ENCODE measurements around the gene ST3GAL2.

The ST3GAL2 gene

GRCh38 chr16:70444249-70445063, 5.6 kb upstream of the ST3GAL2 start:
- peaks cover 2% of the 10 kb centered on the region for H3K27me3 ChIP-seq (ENCODE audit: control insufficient read depth, insufficient read depth, low read length)
- H3K4me1 ChIP-seq (ENCODE audit: control insufficient read depth, insufficient read depth, low read length): peaks cover 7% of the 10 kb centered on the region
- H3K4me3 ChIP-seq (ENCODE audit: low read depth, low read length): no peak overlapping the region
- H3K9me3 ChIP-seq (ENCODE audit: control insufficient read depth, insufficient read depth, low read length): no peaks in the 10 kb centered on the region
- no peak overlapping the region for H3K9ac ChIP-seq (ENCODE audit: low read depth, low read length)
- H3K36me3 ChIP-seq (ENCODE audit: control insufficient read depth, insufficient read depth, low read length): no peaks in the 10 kb centered on the region

DNA sequence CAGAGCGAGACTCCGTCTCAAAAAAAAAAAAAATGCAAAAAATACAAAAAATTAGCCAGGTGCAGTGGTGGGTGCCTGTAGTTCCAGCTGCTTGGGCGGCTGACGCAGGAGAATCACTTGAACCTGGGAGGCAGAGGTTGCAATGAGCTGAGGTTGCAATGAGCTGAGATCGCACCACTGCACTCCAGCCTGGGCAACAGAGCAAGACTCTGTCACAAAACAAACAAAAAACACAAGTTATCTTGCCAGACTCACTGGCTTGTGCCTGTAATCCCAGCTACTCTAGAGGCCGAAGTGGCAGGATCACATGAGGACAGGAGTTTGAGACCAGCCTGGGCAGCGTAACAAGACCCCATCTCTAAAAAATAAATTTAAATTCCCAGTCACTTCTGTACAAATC, 3.4 kb upstream of the ST3GAL2 start:
- H3K27me3 ChIP-seq (ENCODE audit: control insufficient read depth, insufficient read depth, low read length): peaks cover 2% of the 10 kb centered on the region
- H3K36me3 ChIP-seq (ENCODE audit: control insufficient read depth, insufficient read depth, low read length): no peaks in the 10 kb centered on the region
- peaks cover 12% of the 10 kb centered on the region for H3K4me1 ChIP-seq (ENCODE audit: control insufficient read depth, insufficient read depth, low read length)
- H3K9ac ChIP-seq (ENCODE audit: low read depth, low read length): no peak overlapping the region
- H3K4me3 ChIP-seq (ENCODE audit: low read depth, low read length): no peak overlapping the region
- no peaks in the 10 kb centered on the region for H3K9me3 ChIP-seq (ENCODE audit: control insufficient read depth, insufficient read depth, low read length)

DNA sequence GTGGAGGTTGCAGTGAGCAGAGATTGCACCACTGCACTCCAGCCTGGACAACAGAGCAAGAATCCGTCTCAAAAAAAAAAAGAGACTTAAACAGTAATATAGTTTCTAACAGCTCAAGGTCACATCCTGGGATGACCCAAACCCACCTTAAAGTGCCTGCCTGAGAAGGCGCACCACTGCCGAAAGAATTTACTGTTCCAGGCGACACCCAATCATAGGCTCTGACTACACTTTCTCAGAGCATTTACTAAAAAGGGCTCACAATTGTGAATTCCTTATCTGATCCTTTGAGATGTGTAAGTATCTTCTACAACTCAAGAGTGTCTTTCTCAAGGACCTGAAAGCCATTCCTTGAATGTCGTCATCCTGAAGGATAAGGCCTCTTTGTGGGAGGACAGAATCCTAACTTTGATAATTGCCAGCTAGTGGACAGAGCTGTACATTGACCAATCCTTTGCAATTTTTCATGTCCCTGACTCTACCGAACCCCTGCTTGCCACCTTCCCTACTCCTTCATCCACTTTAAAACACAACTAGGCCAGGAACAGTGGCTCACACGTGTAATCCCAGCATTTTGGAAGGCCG, 2.6 kb upstream of the ST3GAL2 start:
- Histone ChIP-seq H3K9ac (ENCODE audit: low read depth, low read length) (no peak overlapping the region), H3K27me3 (ENCODE audit: control insufficient read depth, insufficient read depth, low read length) (peaks cover 2% of the 10 kb centered on the region), H3K36me3 (ENCODE audit: control insufficient read depth, insufficient read depth, low read length) (no peaks in the 10 kb centered on the region), H3K4me1 (ENCODE audit: control insufficient read depth, insufficient read depth, low read length) (peaks cover 15% of the 10 kb centered on the region), H3K4me3 (ENCODE audit: low read depth, low read length) (no peak overlapping the region), H3K9me3 (ENCODE audit: control insufficient read depth, insufficient read depth, low read length) (no peaks in the 10 kb centered on the region)

- Histone ChIP-seq H3K4me1 (ENCODE audit: control insufficient read depth, insufficient read depth, low read length) (peaks cover 19% of the 10 kb centered on the region), H3K4me3 (ENCODE audit: low read depth, low read length) (peak overlapping the region; percentile 81), H3K36me3 (ENCODE audit: control insufficient read depth, insufficient read depth, low read length) (no peaks in the 10 kb centered on the region), H3K9me3 (ENCODE audit: control insufficient read depth, insufficient read depth, low read length) (no peaks in the 10 kb centered on the region), H3K27me3 (ENCODE audit: control insufficient read depth, insufficient read depth, low read length) (peaks cover 2% of the 10 kb centered on the region), H3K9ac (ENCODE audit: low read depth, low read length) (no peak overlapping the region)
These were observed 1.3 kb upstream of the ST3GAL2 start for GRCh38 chr16:70440009-70440692.

- peaks cover 2% of the 10 kb centered on the region for H3K27me3 ChIP-seq (ENCODE audit: control insufficient read depth, insufficient read depth, low read length)
- no peak overlapping the region for H3K9ac ChIP-seq (ENCODE audit: low read depth, low read length)
- H3K4me3 ChIP-seq (ENCODE audit: low read depth, low read length): peak overlapping the region; percentile 84
- H3K4me1 ChIP-seq (ENCODE audit: control insufficient read depth, insufficient read depth, low read length): peaks cover 19% of the 10 kb centered on the region
- H3K9me3 ChIP-seq (ENCODE audit: control insufficient read depth, insufficient read depth, low read length): no peaks in the 10 kb centered on the region
- peaks cover 3% of the 10 kb centered on the region for H3K36me3 ChIP-seq (ENCODE audit: control insufficient read depth, insufficient read depth, low read length)
These were observed 323 bp downstream of the ST3GAL2 start for GRCh38 chr16:70438585-70438968.

- peaks cover 25% of the 10 kb centered on the region for H3K4me1 ChIP-seq (ENCODE audit: control insufficient read depth, insufficient read depth, low read length)
- H3K36me3 ChIP-seq (ENCODE audit: control insufficient read depth, insufficient read depth, low read length): peaks cover 3% of the 10 kb centered on the region
- peaks cover 2% of the 10 kb centered on the region for H3K27me3 ChIP-seq (ENCODE audit: control insufficient read depth, insufficient read depth, low read length)
- peak overlapping the region; percentile 84 for H3K4me3 ChIP-seq (ENCODE audit: low read depth, low read length)
- H3K9me3 ChIP-seq (ENCODE audit: control insufficient read depth, insufficient read depth, low read length): no peaks in the 10 kb centered on the region
- peak overlapping the region; percentile 41 for H3K9ac ChIP-seq (ENCODE audit: low read depth, low read length)
These were observed 1.0 kb downstream of the ST3GAL2 start for GRCh38 chr16:70437582-70438557.

DNA sequence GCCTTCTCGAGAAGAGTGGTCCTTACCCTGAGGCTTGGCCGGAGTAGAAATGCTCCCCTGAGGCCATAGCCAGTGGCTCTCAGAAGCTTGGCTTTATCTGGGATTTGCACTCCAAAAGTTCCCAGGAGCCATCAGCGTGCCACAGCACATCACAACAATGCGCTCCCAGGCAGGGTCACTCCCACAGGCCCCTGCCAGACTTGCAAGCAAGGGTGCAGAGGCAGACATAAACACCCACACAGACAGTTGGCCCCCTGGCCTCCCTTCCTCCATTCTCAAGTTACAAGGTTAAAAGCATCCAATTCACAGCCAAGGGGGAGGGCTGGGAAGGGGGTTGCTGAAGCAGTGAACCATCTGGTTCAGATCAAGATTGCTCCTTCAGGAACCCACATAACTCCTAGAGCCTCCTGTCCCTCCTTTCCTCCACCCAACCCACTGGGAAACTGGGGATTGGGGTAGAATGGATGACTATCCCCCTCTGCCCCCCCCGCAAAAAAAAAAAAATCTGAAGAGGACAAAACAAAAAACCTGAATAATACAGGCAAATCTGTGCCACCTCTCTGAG, 1.8 kb downstream of the ST3GAL2 start:
- peaks cover 2% of the 10 kb centered on the region for H3K27me3 ChIP-seq (ENCODE audit: control insufficient read depth, insufficient read depth, low read length)
- no peak overlapping the region for H3K9ac ChIP-seq (ENCODE audit: low read depth, low read length)
- H3K4me1 ChIP-seq (ENCODE audit: control insufficient read depth, insufficient read depth, low read length): peaks cover 30% of the 10 kb centered on the region
- H3K4me3 ChIP-seq (ENCODE audit: low read depth, low read length): peak overlapping the region; percentile 84
- H3K9me3 ChIP-seq (ENCODE audit: control insufficient read depth, insufficient read depth, low read length): no peaks in the 10 kb centered on the region
- H3K36me3 ChIP-seq (ENCODE audit: control insufficient read depth, insufficient read depth, low read length): peaks cover 3% of the 10 kb centered on the region

- Histone ChIP-seq H3K4me3 (ENCODE audit: low read depth, low read length) (no peak overlapping the region), H3K36me3 (ENCODE audit: control insufficient read depth, insufficient read depth, low read length) (peaks cover 3% of the 10 kb centered on the region), H3K9ac (ENCODE audit: low read depth, low read length) (no peak overlapping the region), H3K9me3 (ENCODE audit: control insufficient read depth, insufficient read depth, low read length) (no peaks in the 10 kb centered on the region), H3K27me3 (ENCODE audit: control insufficient read depth, insufficient read depth, low read length) (no peaks in the 10 kb centered on the region), H3K4me1 (ENCODE audit: control insufficient read depth, insufficient read depth, low read length) (peaks cover 38% of the 10 kb centered on the region)
These were observed 4.2 kb downstream of the ST3GAL2 start for GRCh38 chr16:70434484-70435260.

- Histone ChIP-seq H3K27me3 (ENCODE audit: control insufficient read depth, insufficient read depth, low read length) (no peaks in the 10 kb centered on the region), H3K4me1 (ENCODE audit: control insufficient read depth, insufficient read depth, low read length) (peaks cover 44% of the 10 kb centered on the region), H3K36me3 (ENCODE audit: control insufficient read depth, insufficient read depth, low read length) (peaks cover 3% of the 10 kb centered on the region), H3K4me3 (ENCODE audit: low read depth, low read length) (no peak overlapping the region), H3K9ac (ENCODE audit: low read depth, low read length) (no peak overlapping the region), H3K9me3 (ENCODE audit: control insufficient read depth, insufficient read depth, low read length) (no peaks in the 10 kb centered on the region)
These were observed 5.3 kb downstream of the ST3GAL2 start for GRCh38 chr16:70433458-70434103.

DNA sequence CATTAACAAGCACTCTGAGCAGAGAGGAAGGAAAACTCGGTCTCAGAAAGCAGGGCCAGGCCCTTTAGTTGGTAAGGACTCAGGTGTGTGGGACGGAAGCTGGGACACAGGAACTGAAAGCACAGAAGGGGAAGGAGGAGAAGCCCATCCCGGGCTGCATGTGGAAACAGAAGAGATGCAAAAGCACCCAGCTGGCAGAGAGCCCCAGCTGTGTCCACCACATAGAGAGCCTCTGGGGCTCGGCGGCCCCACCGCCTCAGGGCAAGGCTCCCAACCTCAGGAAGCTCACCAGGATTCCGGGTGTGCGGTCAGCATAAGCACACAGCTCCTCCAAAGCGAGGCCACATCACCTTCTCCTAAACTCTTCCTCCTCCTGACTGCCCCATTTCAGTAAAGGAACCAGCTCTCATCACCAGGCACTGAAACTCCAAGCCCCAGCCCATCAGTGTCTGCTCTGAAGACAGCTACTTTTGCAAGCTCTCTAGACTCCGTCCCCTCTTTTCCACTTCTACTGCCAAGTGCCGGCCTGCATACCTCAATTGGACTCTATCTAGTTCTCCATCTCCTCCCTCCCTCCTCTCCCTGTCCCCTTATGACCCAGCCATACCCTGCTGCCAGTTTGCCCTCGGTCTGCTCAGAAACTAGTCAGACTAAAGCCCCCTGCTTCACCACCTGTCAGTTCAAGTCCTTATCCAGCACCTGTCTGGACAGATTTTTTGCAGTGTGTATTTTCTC, 6.0 kb downstream of the ST3GAL2 start:
- peaks cover 49% of the 10 kb centered on the region for H3K4me1 ChIP-seq (ENCODE audit: control insufficient read depth, insufficient read depth, low read length)
- no peaks in the 10 kb centered on the region for H3K9me3 ChIP-seq (ENCODE audit: control insufficient read depth, insufficient read depth, low read length)
- H3K9ac ChIP-seq (ENCODE audit: low read depth, low read length): peak overlapping the region; percentile 61
- H3K36me3 ChIP-seq (ENCODE audit: control insufficient read depth, insufficient read depth, low read length): peaks cover 3% of the 10 kb centered on the region
- H3K27me3 ChIP-seq (ENCODE audit: control insufficient read depth, insufficient read depth, low read length): no peaks in the 10 kb centered on the region
- H3K4me3 ChIP-seq (ENCODE audit: low read depth, low read length): no peak overlapping the region

Measured in iPS-15b (cell line).